Thyroid gland (tissue), 4 donors: ENCODE results near the gene GPR153. TPM values are rescaled to one million over a fixed set of nuclear protein-coding genes. Genes with fewer than 3 reads are reported as not detected.

Source experiments
- DNase-seq, 2 donors: peaks; one replicate each; pipeline ENCODE4 v3.0.0-alpha.2; 2019
- H3K27ac ChIP-seq, 3 donors: fragments of 200-600 bp; sonication (generic); 1 replicate in 2 of 3; 2 replicates in 1 of 3; pipeline ENCODE4 v1.5.1; 2016 to 2019; ENCODE audit warnings: mild to moderate bottlenecking in 1 of 3, moderate library complexity in 1 of 3
- H3K27me3 ChIP-seq: fragments of 200-600 bp; sonication (generic); one replicate; pipeline ENCODE4 v1.5.1; 2019
- H3K36me3 ChIP-seq, 2 donors: fragments of 200-600 bp; sonication (generic); one replicate each; pipeline ENCODE4 v1.5.1; 2016 to 2019
- H3K4me1 ChIP-seq, 2 donors: fragments of 200-600 bp; sonication (generic); one replicate each; pipeline ENCODE4 v1.5.1; 2017 to 2019
- H3K4me3 ChIP-seq, 3 donors: fragments of 200-600 bp; sonication (generic); replicated peaks in 1 of 3; 1 replicate in 2 of 3; 2 replicates in 1 of 3; pipeline ENCODE4 v1.5.1; 2016; ENCODE audit warnings: mild to moderate bottlenecking in 1 of 3
- H3K9me3 ChIP-seq: fragments of 200-600 bp; sonication (generic); one replicate; pipeline ENCODE4 v1.5.1; 2017
- CTCF ChIP-seq, 6 experiments: fragments of 200-600 bp in 3 of 6; fragments of 450-650 bp in 3 of 6; sonication (generic) in 3 of 6; IDR thresholded peaks; one replicate each; pipeline ENCODE4 v1.5.1; 2016 to 2019; ENCODE audit warnings: antibody characterized with exemption in 6 of 6, mild to moderate bottlenecking in 2 of 6, inconsistent platforms in 1 of 6, moderate library complexity in 1 of 6
- POLR2A ChIP-seq, 2 donors: fragments of 450-650 bp; IDR thresholded peaks; one replicate each; pipeline ENCODE4 v1.6.1; 2017; ENCODE audit warnings: antibody characterized with exemption in 2 of 2, mild to moderate bottlenecking in 2 of 2, moderate library complexity in 1 of 2
- WGBS, 2 donors: methylation state at CpG; one replicate each; pipeline ENCODE4 v1.1.5; 2017; 5-methylcytosine and 5-hydroxymethylcytosine counted together
- intact Hi-C: fragments of 100-400 bp; cut with DNase I; formaldehyde crosslinking; loops from one replicate; pipeline ENCODE4 v1.15.1; 2023
- total RNA-seq, 4 donors: library from RNA; depleted of rRNA; stranded (reverse); fragments of >200 nt; gene quantifications; one replicate each; pipeline ENCODE4 v1.2.3, GENCODE V29; 2016

Gene GPR153
- total RNA-seq, 4 donors from 2014 or later: 0.78 to 3.2 (median 1.5) TPM

- WGBS, 2 donors: 69 to 80% methylated on average over 12 to 13 of the region's 19 CpGs
- H3K27me3 ChIP-seq: peaks cover 8% of the 10 kb centered on the region
- intact Hi-C loops: no loop called here
- no peak overlapping the region for H3K4me3 ChIP-seq
- H3K4me1 ChIP-seq: peaks cover 0 to 8% of the 10 kb centered on the region in 2 donors
- DNase-seq: no peak
- H3K36me3 ChIP-seq: no peaks in the 10 kb centered on the region
- no peaks in the 10 kb centered on the region for H3K9me3 ChIP-seq
- no peak overlapping the region for H3K27ac ChIP-seq
- TF ChIP-seq POLR2A (IDR thresholded peaks at IDR 0.05) (no peak), CTCF (IDR thresholded peaks at IDR 0.05) (no peak)
These were observed 9.7 kb downstream of the GPR153 start for GRCh38 chr1:6251233-6251632.

DNA sequence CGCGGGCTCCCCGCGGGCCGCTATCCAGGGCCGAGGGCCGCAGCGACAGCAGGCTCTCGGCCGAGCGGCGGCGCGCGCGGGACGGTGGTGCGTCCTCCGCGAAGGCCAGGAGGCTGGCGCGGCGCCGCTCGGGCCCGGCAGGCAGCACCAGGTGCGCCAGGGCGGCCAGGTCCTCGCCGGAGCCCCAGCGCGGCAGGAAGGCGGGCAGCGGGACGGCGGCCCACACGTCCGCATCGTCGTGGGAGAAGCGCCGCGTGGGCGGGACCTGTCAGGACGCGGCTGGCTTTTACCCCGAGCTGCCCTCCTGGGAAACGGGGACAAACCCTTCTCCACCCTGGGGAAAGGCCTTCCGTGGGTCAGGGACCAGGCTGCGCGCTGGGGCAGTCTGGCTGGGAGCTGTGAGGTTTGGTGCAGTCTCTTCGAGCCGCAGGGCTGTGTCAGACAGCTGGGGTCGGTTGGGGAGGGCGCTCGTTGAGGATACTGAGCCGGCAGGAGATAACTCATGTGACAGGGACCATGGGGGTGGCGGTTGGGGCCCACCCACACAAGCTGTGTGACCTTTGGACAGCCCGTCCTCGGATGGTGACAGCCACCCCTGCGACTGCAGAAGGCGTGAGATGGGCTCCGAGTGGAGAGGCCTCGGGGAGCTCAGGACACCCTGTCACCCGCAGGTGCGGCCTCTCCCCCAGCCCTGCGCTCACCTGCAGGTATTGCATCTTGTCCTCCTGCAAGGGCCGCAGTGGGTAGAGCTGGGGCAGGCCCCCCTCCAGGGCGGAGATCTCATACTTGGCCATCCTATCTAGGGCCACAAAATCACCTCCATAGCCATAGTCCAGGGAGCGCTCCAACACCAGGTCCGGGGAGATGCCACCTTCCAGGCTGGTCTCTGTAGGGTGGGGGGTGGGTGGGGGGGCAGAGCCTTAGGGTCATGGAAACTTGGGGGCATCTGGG lies 10.9 kb downstream of the GPR153 start:
- no peak for TF ChIP-seq POLR2A (IDR thresholded peaks at IDR 0.05)
- TF ChIP-seq CTCF (IDR thresholded peaks at IDR 0.05): no peak
- Histone ChIP-seq H3K4me3 (no peak overlapping the region), H3K9me3 (no peaks in the 10 kb centered on the region), H3K4me1 (peaks cover 0 to 19% of the 10 kb centered on the region in 2 donors), H3K36me3 (no peaks in the 10 kb centered on the region), H3K27ac (no peak overlapping the region), H3K27me3 (peaks cover 8% of the 10 kb centered on the region)
- WGBS, 2 donors: 57% methylated on average over 18 of the region's 71 CpGs; no CpG with 5 or more reads in 1 of the 2 donors
- intact Hi-C loops: loop anchor here (2.0 to 5.0 kb wide), 2 partner anchors 93 to 157 kb away; no protein-coding TSS in a partner anchor
- no peak for DNase-seq

DNA sequence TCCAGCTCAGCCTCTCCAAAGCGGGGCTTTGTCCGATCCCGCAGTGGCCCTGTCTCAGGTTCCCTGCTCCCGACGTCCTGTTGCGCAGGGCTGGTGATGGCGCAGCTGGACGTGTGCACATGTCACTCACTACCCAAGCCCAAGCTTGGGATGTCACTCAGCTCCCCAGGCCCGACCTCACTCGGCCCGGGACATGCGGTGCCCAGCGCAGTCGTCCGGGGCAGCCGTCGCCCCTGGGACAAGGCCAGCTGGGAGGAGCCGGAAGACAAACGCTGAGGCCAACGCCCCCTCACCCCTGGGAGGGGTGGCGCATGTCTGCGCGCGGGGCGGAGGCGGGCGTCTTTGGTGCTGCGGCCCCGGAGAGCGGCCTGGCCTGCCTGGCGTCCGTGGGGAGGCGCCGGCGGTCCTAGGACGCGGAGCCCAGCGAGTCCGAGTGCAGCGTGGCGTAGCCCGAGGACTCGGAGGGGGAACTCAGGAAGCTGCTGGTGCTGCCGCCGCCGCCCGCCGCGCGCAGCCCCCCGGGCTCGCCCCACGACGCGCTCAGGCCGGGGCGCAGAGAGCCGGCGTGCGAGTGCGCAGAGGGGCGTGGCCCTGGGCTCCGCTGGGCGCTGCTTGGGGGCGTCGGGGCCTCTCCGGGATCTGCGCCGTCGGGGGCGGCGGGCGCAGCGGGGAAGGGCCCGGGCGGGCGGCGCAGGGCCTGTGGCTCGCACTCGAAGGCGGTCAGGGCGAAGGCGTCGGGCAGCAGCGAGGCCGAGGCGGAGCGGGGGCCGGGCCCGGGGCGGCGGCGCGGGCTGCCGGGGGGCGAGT lies 11.8 kb downstream of the GPR153 start:
- WGBS, 2 donors: 13% methylated on average over 15 of the region's 96 CpGs; no CpG with 5 or more reads in 1 of the 2 donors
- peak in 1 of 2 donors; percentile 7 for DNase-seq
- TF ChIP-seq POLR2A (IDR thresholded peaks at IDR 0.05) (no peak), CTCF (IDR thresholded peaks at IDR 0.05) (no peak)
- H3K27ac ChIP-seq: no peak overlapping the region
- H3K36me3 ChIP-seq: no peaks in the 10 kb centered on the region
- peaks cover 0 to 19% of the 10 kb centered on the region in 2 donors for H3K4me1 ChIP-seq
- peaks cover 11% of the 10 kb centered on the region for H3K27me3 ChIP-seq
- intact Hi-C loops: loop anchor here (2.0 to 5.0 kb wide), 2 partner anchors 94 to 158 kb away; no protein-coding TSS in a partner anchor
- H3K4me3 ChIP-seq: no peak overlapping the region
- no peaks in the 10 kb centered on the region for H3K9me3 ChIP-seq

- DNase-seq: no peak
- Histone ChIP-seq H3K9me3 (no peaks in the 10 kb centered on the region), H3K4me1 (peaks cover 0 to 19% of the 10 kb centered on the region in 2 donors), H3K4me3 (no peak overlapping the region), H3K36me3 (no peaks in the 10 kb centered on the region), H3K27ac (no peak overlapping the region), H3K27me3 (peaks cover 18% of the 10 kb centered on the region)
- TF ChIP-seq CTCF (IDR thresholded peaks at IDR 0.05) (no peak), POLR2A (IDR thresholded peaks at IDR 0.05) (no peak)
- intact Hi-C loops: loop anchor here (2.0 to 5.0 kb wide), 2 partner anchors 95 to 159 kb away; no protein-coding TSS in a partner anchor
- WGBS, 2 donors: 76 to 80% methylated on average over 8 to 14 of the region's 14 CpGs
These were observed 12.6 kb downstream of the GPR153 start for GRCh38 chr1:6248161-6248776.
